Measurements from ENCODE around the gene SRSF12. TPM values are rescaled to one million over a fixed set of nuclear protein-coding genes. Genes with fewer than 3 reads are reported as not detected.

SRSF12 gene
- total RNA-seq, 2 donors from 2014 or later: 1.0 to 5.7 TPM

GRCh38 chr6:89145091-89145955, 27.5 kb upstream of the SRSF12 start:
- H3K4me3 ChIP-seq: peak overlapping the region; percentile 78 to 87
- TF ChIP-seq POLR2A (IDR thresholded peaks at IDR 0.05): no peak
- TF ChIP-seq CTCF (IDR thresholded peaks at IDR 0.05): no peak
- no peak for TF ChIP-seq POLR2AphosphoS5 (IDR thresholded peaks at IDR 0.05)
- DNase-seq (ENCODE audit: low spot score): peak; percentile 28
- intact Hi-C loops (cut with DNase I): loop anchor here (5.0 kb wide), 1 partner anchor 63 kb away; the partner anchor contains the start of gene PNRC1
- peak overlapping the region; percentile 94 to 97 for H3K27ac ChIP-seq
- no peaks in the 10 kb centered on the region for H3K9me3 ChIP-seq
- WGBS: 5% methylated on average over 17 of the region's 17 CpGs
- H3K4me1 ChIP-seq (replicated peaks): peaks cover 5% of the 10 kb centered on the region
- no peaks in the 10 kb centered on the region for H3K27me3 ChIP-seq (replicated peaks; ENCODE audit: insufficient read depth)
- H3K36me3 ChIP-seq: no peaks in the 10 kb centered on the region

GRCh38 chr6:89144354-89144906, 26.6 kb upstream of the SRSF12 start:
- intact Hi-C loops (cut with DNase I): no loop called here
- TF ChIP-seq CTCF (IDR thresholded peaks at IDR 0.05) (no peak), POLR2A (IDR thresholded peaks at IDR 0.05) (no peak), POLR2AphosphoS5 (IDR thresholded peaks at IDR 0.05) (no peak)
- no peaks in the 10 kb centered on the region for H3K27me3 ChIP-seq (replicated peaks; ENCODE audit: insufficient read depth)
- H3K4me1 ChIP-seq (replicated peaks): peaks cover 5% of the 10 kb centered on the region
- H3K27ac ChIP-seq: no peak overlapping the region
- H3K4me3 ChIP-seq: no peak overlapping the region
- DNase-seq (ENCODE audit: low spot score): no peak
- H3K36me3 ChIP-seq: no peaks in the 10 kb centered on the region
- 56% methylated on average over 2 of the region's 2 CpGs for WGBS
- H3K9me3 ChIP-seq: no peaks in the 10 kb centered on the region

- intact Hi-C loops (cut with DNase I): no loop called here
- Histone ChIP-seq H3K27me3 (replicated peaks; ENCODE audit: insufficient read depth) (no peaks in the 10 kb centered on the region), H3K27ac (no peak overlapping the region), H3K9me3 (no peaks in the 10 kb centered on the region), H3K4me1 (replicated peaks) (no peaks in the 10 kb centered on the region), H3K4me3 (no peak overlapping the region), H3K36me3 (no peaks in the 10 kb centered on the region)
- 67% methylated on average over 7 of the region's 7 CpGs for WGBS
- no peak for DNase-seq (ENCODE audit: low spot score)
- TF ChIP-seq POLR2AphosphoS5 (IDR thresholded peaks at IDR 0.05): no peak
- no peak for TF ChIP-seq POLR2A (IDR thresholded peaks at IDR 0.05)
- no peak for TF ChIP-seq CTCF (IDR thresholded peaks at IDR 0.05)
Observed at GRCh38 chr6:89140347-89141156, 22.7 kb upstream of the SRSF12 start.

- H3K27ac ChIP-seq: no peak overlapping the region
- H3K36me3 ChIP-seq: no peaks in the 10 kb centered on the region
- no peaks in the 10 kb centered on the region for H3K9me3 ChIP-seq
- H3K4me1 ChIP-seq (replicated peaks): no peaks in the 10 kb centered on the region
- H3K4me3 ChIP-seq: no peak overlapping the region
- WGBS: 77% methylated on average over 5 of the region's 5 CpGs
- no peak for DNase-seq (ENCODE audit: low spot score)
- TF ChIP-seq POLR2A (IDR thresholded peaks at IDR 0.05) (no peak), POLR2AphosphoS5 (IDR thresholded peaks at IDR 0.05) (no peak), CTCF (IDR thresholded peaks at IDR 0.05) (no peak)
- no peaks in the 10 kb centered on the region for H3K27me3 ChIP-seq (replicated peaks; ENCODE audit: insufficient read depth)
- intact Hi-C loops (cut with DNase I): no loop called here
Observed at GRCh38 chr6:89139509-89140346, 21.9 kb upstream of the SRSF12 start.

Measured in prostate gland (tissue), 2 donors.